GM21737 (cell line): ENCODE measurements around the gene AGBL4.

ENCODE experiments used
- ATAC-seq: cut with Tn5 transposase; IDR thresholded peaks from one replicate; pipeline ENCODE4 v1.9.1; 2021; ENCODE audit warnings: mild to moderate bottlenecking, moderate library complexity; ENCODE audit not compliant: unreplicated experiment

Gene AGBL4

DNA sequence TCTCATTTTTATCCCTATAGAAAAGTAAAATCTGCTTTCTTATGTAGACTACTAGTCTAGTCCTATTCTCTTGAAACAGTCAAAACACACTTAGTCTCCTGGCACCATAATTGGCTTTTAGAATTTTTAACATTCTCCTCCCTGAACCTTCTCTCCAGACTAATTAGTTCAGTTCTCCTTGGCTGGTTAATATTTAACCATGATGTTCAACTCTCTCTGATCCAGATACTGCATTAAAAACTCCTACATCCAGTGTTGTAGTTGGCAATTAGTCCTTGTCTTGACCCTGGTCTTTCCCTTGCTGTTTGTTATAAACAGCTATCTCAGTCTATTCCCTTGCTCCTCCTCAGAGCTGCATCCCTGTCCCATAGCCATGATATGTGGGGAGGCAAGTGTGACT, 824.2 kb downstream of the AGBL4 start:
- no peak for ATAC-seq

DNA sequence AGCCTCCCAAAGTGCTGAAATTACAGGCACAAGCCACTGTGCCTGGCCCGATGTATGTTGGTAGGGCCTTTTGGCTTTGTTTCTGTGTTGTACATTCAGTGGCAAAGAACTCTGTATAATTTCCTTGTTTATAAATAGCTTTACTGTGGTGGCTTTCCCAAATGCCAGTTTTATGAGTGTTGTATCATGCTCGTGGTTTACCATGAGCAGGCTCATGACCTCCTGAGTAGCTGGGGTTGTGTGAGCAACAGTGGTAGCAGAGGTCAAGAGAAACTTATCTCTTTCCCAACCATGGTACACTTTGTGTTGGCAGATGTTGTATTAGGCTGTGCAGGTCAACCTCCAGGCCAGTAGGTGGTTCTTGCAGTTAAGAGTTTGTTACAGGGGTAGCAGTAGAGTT, 826.7 kb downstream of the AGBL4 start:
- ATAC-seq = no peak

DNA sequence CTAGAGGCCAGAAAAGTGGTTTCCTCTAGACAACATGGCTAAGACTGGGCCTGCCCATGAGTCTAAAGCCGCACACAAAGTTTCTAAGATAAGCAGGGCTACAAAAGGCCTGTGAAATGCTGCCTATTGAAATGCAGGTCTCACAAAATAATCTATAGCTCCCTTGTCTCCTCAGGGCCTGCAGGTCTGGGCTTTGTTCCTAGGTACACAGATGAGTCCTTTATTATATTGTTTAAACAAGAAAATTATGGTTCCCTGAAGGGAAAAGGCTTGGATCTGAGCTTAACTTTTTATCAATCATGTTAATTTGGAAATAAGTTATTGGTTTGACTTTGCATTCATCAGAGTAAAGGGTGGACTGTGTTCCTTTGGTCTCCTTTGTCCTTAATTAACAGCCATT, 833.6 kb downstream of the AGBL4 start:
- no peak for ATAC-seq

DNA sequence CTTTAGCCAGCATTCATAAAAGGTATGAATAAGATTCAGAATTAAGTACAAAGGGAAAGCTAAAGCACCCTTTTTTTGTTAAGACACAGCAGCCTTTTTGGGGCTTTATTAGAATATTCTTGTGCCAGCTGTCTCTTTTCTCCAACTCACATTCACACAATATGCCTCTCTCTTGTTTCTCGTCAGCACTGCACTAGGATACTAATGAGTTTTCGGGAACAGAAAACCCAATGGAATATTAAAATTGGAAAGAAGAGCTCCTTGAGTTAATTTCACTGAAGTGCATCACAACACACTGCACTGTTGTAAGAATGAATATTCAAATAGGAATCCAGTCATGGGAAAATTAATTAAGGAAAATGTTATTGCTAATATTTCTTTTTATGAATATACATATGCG, 836.7 kb downstream of the AGBL4 start:
- ATAC-seq = no peak

DNA sequence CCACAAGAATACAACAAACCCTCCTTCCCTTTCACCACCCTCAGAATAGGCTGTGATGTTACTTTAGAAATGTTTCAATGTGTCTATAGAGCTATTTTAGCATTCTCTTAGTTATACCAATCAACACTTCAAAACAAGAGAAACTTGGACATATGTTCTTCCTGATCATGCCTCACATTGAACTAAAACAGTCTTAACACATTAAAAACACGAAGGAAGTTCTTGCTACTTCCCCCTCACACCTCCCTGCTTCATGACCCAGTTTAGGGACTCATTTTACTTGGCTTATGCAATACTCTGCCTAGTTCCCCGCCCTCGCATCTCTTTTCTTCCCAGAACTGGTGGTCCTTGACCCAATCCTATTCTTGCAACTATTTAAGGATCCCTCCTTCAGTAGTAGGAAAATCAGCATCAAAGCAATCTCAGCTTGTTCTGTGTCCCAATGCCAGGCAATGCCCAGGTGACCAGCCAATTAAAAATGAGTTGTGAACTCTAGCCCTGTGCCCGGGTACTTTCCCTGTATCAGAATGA, 838.2 kb downstream of the AGBL4 start:
- ATAC-seq = no peak

DNA sequence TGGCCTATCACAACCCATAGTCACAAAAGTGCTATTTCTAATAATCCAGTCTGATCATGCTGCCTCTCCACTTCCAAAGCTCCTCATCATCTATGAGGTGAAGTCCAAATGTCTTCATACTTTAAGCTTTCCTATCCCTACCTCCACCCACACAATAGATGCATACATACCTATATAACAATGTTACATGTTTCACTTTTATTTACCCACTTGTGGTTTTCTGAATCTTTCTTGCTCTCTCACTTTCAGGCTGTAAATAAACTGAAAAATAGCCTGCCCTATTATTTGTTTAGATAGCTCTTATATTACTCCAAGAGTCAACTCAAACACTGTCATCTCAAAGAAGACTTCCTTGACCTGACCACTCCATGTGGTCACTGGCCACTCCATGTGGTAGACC, 840.3 kb downstream of the AGBL4 start:
- no peak for ATAC-seq

DNA sequence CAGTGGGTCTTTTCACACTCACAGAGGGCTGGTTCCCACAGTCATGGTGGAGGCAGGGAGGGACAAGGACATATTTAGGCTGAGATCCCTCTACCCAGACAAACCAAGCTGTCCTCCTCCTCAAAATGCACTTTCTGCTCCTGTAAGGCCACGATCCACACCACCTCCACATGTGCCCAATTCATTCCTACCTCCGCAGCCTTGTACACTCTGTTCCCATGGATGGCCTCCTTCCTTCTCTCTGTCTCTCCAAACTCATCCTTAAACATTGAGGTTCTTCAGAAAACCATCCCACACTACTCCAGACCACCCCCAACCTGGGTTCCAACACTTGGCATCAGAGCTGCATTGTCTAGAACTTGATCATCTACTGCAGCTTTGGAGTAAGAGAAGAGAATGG, 842.7 kb downstream of the AGBL4 start:
- ATAC-seq = no peak

DNA sequence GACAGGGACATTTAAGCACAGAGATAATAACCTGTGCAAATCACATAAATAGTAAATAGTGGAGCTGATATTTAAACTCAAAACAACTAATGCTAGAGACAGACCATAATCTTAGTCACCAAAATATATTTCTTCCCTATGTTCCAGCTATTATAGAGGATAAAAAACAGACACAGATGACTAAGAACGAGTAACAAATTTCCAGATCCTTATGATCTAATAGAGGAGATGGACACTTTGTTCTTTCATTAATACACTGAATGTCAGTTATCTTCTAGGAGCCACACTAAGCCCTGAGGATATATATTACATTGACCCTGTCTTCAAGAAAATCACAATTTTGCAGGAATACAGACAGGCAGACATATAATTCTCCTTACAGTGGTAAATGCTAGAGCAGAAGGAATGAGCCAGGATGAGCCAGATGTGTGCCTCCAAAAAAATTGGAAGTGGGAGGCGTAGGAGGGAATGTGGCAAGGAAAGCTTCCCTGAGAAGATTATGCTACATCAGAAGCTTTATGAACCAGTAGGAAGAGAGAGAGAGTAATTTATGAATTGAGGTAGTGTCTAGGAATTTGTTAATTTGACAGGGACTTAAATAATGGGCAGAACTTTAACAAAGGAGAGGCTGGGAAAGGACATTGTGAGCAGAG, 851.7 kb downstream of the AGBL4 start:
- no peak for ATAC-seq

DNA sequence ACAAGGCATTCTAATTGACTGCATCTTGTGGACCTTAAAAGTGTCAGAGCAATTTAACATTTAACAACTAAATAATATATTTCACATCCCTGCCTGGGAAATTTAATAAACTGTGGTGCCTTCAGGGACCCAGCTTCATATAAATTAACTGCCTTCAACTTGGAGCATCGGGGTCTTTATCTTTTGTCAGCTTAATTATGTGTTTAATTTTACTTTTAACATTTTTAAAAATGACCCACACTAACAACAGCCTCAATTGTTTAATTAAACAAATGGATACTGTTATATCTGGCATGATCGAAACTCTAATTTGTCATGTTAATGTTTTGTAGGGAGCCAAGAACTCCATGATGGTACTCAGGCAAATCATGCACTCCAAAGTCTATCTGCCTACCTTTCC, 857.7 kb downstream of the AGBL4 start:
- ATAC-seq = no peak

DNA sequence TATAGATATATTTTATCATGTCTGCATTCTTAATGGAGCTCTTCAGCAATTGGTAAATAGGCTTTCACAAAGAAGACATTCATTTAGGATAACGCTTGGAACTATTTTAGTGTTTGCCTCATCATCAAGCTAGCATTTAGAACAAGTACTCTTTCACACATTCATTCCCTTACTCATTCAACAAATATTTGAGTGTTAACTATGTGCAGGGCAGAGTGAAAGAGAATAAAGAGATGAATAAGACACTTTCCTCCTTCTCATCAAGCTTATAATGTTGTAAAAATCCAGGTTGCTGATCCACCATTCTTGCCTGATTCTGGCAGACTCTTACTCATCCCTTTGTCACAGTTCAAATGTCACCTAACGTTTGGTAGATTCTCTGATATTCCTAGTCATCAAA, 860.7 kb downstream of the AGBL4 start:
- ATAC-seq = no peak

DNA sequence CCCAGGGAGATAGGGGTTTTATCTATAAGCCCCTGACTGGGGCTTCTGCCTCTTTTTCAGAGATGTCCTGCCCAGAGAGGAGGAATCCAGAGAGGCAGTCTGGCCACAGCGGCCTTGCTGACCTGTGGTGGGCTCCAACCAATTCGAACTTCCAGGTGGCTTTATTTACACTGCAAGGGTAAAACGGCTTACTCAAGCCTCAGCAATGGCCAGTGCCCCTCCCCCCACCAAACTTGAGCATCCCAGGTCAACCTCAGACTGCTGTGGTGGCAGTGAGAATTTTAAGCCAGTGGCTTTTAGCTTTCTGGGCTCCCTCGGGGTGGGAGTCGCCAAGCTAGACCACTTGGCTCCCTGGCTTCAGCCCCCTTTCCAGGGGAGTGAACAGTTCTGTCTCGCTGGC, 863.1 kb downstream of the AGBL4 start:
- no peak for ATAC-seq

DNA sequence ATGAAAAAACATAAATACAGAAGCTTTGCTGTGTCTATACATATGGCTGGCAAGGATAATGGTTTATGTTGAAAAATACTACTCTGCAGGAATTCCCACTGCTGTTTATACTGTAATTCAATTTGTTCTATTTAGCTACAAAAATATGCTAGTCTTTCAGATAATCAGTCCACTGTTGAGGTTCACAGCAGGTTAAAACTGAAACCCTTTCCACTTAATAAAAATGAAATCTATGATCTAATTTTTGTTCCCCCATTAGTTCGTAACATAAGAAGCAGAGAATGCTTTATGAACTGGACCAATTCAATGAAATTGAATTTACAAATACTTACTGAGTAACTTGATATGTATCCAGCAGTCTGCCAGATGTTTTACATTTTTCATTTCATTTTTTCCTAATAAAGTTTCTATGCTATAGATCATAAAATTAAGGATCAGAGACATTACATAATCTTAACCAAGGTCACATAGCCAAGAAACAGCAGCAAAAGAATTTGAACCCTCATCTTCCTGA, 887.0 kb downstream of the AGBL4 start:
- ATAC-seq = no peak

DNA sequence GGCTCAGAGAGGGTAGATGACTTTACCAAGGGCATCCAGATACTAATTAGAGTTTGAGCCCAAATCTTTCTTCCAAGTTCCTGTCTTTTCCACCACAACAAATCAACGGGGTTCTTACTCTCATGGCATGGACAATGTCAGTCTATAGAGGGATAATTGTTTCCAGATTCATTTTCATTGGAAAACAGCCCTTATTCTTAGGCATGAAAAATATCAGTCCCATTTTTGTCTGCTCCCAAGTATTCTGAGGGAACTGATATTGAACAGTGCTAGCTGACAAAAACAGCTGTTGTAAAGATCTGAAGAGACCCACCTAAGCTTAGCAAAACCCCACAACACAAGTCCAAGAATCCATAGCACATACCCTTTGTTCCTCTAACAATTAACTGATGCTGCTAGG, 898.0 kb downstream of the AGBL4 start:
- ATAC-seq = no peak

DNA sequence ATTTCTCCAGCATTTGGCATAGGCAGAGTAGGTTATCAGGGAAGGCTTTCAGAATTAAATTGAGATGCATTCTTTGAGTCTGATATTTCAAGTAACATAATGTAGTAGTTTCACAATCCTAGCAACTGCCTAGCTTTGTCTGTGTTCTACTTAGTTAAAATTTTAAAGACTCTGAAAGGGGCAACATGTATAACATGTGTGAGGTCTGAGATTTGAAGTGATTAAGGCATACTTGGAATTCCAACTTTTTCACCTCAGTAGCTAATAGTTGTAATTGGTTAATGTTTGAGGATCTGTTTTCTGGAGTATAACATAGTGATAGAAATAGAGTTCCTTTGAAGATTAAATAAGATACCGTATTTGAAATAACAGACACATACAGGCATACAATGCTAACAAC, 911.8 kb downstream of the AGBL4 start:
- no peak for ATAC-seq

DNA sequence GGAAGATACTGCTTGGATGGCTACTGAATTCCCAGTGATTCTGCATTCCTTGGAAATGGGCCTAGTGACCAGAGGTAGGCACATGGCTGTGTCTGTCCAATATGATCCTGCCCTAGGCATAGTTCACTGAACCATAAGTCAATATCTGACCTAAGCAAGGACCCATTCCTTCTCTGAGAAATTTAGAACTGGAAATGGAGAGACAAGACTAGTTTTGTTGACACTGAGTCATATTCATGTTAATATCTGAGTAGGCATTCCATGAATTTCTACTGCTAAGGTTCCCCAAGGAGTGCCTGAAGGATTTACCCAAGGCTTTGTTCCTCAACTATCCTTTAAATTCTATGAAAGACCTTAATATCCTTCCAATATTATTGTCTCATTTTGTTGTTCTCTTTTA, 917.3 kb downstream of the AGBL4 start:
- ATAC-seq = no peak

DNA sequence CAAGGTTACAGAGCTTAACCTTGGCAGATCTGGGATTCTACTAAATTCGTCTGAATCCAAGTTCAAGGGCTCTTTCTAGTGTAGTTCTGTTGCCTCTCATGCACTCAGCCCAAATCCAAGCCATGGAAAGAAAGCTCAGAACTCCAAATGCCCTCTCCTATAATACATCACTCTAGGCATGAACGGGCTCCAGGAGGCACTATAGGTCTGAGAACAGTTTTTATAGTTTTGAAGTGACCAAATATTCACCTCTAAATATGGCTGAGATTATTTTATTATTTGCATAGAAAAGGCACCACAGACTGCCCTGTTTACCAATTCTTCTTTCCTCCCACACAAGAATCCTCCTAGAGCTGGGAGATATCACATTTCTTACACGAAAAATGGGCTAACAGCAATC, 919.2 kb downstream of the AGBL4 start:
- no peak for ATAC-seq

DNA sequence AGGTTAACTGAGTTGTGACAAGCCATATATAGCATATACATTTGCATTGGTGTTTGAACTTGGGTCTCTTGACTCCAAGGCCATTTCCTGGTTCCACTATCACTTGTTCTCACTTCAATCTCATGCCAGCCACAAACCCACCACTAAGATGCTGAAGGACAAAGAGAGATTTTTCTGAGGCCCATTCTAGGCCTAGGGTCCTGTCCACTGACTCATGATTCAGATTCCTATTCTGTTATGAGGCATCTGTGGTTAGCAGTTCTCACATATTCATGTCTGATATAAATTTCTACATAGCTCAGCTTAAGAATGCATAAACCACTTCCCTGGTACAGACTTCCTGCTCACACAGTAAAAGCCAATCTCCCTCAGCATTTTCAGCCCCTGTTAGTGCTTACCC, 921.0 kb downstream of the AGBL4 start:
- ATAC-seq = peak; percentile 61

DNA sequence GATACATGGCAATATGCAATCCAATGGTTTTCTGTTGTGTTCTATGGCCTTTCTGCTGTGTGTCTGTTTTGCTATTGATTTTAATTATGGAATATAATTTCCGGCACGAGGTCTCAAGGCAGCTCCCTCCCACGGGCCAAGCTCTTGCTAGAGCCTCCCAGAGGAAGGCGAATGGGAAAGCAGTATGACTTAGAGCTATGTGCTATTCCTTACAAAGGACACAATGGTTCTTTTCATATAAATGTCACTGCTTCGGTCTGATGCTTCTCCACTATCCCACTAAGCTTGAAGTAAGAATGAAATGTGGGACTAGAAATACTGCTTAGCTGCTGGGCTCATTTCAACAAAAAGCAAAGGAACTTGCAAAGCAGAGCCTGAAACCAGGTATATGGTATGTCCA, 924.9 kb downstream of the AGBL4 start:
- ATAC-seq = no peak

DNA sequence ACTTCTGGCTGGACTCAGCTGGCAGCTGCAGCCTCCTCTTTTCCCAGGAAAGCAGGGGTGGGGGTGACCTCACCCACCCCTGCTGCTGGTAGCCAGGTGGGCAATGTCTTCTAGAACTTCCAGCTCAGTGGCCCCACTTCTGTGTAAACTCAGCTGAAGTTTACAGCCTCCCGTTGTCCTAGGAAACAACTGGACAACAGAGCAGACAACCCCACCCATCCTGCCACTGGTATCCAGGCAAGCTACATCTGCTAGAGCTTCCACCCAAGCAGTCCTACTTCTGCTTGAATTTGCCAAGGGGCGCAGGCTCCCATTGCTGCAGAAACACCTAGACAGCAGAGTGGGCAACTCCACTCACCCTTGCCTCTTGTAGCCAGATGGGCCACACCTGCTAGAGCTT, 937.4 kb downstream of the AGBL4 start:
- no peak for ATAC-seq

DNA sequence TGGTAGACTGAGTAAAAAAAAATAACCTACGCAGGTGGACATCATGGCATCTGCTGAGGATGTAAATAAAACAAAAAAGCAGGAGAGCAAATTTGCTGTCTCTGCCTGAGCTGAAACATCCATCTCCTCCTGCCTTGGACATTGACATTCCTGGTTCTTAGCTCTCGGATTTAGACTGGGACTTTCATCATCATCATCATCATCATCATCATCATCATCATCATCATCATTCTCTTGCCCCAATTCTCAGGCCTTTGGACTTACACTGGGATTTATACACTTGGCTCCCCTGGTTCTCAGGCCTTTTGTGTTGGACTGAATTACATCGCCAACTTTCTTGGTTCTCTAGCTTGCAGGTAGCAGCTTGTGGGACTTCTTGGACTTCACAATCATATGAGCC, 938.7 kb downstream of the AGBL4 start:
- ATAC-seq = no peak

DNA sequence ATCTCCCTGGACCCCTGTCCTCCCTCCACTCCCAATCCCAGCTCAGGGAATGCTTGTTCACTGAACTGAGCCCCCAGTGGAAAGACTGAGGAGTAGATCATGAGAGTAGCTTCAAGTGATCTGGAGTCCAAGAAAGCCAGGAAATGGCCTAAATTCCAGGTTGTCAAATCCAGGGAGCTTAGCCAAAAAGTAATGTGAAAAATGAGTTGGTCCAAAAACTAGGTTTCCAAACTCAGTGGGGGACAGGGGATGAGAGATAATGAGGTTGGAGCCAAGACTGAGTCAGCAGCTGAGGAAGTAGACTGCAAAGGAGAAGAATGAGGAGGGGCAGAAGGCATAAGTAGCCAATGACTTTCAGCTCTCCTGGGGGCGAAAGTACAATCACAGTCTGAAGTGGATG, 963.0 kb downstream of the AGBL4 start:
- no peak for ATAC-seq

DNA sequence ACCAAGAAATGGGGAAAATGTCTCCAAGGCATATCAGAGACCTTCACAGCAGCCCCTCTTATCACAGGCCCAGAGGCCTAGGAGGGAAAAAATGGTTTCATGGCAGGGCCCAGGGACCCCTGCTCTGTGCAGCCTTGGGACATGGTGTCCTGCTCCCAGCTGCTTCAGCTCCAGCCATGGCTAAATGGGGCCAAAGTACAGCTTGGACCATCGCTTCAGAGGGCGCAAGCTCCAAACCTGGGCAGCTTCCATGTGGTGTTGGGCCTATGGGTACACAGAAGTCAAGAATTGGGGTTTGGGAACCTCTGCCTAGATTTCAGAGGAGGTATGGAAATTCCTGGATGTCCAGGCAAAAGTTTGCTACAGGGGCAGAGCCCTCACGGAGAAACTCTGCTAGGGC, 964.7 kb downstream of the AGBL4 start:
- no peak for ATAC-seq

DNA sequence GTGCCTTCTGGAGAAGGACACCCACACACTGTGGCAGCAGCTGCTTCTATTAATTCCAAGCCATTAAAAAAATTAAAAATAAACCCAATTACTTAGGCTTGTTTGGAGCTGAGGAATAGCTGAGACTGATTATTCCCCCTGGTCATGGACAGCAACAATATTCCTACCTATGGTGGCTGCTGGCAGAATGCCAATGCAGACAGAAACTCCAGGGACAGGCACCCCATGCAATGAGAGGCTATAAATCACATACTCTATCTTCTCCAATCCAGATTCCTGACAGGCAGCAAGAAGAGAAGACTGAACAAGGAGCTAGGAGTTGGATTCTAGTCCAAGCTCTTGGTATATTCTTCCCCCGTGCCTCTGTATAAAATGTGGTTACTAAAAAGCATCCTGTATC, 971.7 kb downstream of the AGBL4 start:
- no peak for ATAC-seq
